ENCODE results near the gene CPT1C.
"Not testable (repeated sequence)": the region's sequence is repeated elsewhere in the genome, so short reads cannot be mapped to it uniquely, and the experiment has no call there.

The CPT1C gene

DNA sequence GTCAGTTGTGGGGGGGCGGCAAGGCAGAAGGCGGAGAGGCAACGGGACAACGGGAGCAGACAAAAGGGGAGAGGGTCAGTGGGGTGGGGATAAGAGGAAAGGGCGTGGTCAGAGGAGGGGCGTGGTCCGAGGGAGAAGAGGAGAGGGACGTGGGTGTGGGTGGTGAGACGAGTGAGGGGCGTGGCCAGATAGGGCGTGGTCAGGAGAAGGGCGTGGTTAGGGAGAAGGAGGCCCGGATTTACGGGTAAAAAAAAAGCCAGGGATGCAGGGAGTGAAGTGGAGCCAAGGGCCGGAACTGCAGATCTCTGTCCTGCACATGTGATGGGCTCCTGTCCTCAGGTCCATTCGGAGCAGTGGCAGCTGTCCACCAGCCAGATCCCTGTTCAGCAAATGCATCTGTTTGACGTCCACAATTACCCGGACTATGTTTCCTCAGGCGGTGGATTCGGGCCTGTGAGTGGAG lies 21.5 kb downstream of the CPT1C start:
- no peak for DNase-seq

DNA sequence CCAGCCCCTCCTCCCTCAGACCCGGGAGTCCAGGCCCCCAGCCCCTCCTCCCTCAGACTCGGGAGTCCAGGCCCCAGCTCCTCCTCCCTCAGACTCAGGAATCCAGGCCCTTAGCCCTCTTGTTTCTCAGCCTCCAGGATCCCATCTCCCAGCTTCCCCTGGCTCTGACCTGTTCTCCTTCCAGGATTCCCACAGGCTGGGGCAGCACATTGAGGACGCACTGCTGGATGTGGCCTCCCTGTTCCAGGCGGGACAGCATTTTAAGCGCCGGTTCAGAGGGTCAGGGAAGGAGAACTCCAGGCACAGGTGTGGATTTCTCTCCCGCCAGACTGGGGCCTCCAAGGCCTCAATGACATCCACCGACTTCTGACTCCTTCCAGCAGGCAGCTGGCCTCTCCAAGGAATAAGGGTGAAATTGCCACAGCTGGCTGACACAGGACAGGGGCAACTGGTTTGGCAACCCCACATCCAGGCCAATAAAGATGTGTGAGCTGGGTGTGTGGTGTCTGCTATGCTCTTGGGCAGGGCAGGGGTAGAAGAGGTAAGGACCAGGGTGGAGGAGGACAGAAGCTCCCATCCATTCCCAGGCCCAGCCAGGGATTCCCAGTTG lies 22.4 kb downstream of the CPT1C start:
- no peak for DNase-seq

DNA sequence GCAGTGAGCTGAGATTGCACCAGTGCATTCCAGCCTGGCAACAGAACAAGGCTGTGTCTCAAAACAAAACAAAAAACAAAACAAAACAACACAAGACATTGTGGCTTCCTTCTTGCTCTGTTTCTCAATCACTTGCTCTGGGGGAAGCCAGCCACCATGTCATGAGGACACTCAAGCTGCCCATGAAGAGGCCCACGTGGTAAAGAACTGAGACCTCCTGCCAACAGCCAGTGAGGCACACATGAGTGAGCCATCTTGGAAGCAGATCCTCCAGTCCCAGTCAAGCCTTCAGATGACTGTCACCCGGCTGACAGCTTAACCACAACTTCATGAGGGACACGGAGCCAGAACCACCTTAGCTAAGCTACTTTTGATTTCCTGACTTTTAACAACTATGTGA lies 25.2 kb downstream of the CPT1C start:
- no peak for DNase-seq

DNA sequence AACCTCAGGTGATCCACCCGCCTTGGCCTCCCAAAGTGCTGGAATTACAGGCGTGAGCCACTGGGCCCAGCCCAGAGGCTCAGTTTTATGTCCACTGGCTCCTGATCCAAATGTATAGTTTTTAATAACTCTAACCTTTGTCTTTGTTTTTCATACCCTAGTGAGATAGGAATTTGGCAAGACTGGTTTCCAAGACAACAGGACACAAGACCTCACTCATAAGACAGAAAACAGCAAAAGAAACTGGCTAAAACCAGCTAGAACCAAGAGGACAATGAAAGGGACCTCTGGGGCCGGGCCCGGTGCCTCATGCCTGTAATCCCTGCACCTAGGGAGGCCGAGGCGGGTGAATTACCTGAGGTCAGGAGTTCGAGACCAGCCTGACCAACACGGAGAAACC lies 27.6 kb downstream of the CPT1C start:
- no peak for DNase-seq

DNA sequence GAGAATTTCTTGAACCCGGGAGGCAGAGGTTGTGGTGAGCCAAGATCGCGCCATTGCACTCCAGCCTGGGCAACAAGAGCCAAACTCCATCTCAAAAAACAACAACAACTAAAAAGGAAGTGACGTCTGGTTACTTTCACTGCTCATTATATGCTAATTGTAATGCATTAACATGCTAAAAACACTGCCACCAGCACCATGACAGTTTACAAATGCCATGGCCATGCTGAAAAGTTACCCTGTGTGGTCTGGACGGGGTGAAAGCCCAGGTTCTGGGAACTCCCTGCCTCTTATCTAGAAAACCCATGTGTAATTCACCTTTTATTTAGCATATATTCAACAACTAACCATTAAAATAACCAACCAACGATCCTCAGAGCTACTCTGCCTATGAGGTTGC lies 28.1 kb downstream of the CPT1C start:
- no peak for DNase-seq

DNA sequence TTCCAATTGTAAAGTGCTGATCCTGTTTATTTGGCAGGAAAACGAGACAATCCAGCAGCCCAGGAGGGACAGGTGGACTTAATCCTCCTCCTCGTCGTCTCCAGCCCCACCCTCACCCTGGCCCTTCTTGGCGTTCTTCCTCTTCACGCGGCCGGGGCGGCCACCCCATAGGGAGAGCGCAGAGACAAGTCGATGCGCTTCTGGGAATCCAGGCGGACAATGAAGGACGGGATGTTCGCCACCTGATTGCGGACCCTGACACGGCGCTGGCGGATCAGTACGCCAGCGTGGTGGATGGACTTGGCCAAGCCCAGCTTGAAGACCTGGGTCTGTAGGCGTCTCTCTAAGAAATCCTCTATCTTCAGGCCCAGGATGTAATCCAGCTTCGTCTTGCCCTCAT lies 28.5 kb downstream of the CPT1C start:
- not testable (repeated sequence) for DNase-seq

DNA sequence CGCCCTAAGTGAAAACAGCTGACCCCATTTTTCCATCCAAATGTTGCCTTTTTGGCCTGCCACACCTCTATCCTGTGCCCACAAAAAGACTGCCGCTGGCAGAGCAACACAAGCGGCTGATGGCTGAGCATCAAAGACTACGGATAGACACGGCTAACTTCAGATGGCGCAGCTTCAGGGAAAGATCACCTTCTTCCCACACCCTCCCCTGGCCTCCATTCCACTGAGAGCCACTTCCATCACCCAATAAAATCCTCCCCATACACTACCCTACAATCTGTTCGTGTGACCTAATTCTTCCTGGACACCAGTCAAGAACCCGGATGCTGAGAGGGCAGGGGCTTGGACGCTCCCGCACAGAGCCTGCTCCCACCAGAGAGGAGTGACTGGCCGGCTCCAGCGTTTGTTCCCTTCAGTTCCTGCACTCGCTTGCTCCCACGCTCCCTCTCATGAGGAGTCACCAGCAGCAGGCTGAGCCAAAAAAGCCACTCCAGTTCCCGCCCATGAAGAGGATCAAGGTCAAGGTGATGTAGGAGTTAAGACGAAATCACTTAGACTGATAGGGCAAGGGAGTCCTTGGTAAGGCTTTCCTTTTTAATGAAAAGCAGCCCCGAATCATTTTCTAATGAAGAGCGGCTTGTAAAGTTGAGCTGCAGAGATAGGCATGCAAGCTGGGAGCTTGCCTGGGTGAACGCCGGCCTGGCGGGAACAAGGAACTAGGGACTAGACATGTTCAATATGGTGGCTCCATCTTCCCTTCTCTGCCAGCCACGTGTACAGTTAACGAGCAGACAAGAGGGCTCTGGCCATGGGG lies 36.5 kb downstream of the CPT1C start:
- DNase-seq = no peak

DNA sequence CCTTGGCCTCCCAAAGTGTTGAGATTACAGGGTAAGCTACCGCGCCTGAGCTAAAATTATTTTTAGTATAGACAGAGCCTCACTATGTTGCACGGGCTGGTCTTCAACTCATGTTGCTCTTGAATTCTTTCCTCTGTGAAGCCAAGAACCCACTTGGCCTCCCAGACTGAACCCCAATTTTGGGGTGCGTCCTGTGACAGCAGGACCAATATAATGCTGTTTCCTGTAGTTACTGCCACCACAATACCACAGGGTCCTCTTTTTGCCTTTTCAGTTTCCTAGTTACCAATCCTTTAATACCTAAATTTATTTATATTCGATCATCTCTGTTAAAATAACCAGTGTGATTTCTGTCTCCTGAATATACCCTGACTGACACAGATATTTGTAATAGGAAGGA lies 39.2 kb downstream of the CPT1C start:
- no peak for DNase-seq

DNA sequence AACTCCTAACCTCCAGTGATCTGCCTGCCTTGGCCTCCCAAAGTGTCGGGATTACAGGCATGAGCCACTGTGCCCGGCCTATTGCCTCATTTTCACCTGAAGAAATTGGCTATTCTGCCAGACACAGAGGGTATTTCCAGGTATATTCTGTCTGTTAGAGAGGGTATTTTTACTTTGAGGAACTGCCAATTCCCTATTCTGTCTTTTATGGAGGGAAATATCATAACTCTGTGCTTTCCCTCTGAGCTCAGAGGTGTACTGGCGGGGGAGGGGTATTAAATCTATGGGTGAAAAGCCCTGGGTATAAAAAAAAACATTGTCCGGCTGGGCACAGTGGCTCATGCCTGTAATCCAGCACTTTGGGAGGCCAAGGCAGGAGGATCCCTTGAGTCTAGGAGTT lies 47.4 kb downstream of the CPT1C start:
- no peak for DNase-seq

DNA sequence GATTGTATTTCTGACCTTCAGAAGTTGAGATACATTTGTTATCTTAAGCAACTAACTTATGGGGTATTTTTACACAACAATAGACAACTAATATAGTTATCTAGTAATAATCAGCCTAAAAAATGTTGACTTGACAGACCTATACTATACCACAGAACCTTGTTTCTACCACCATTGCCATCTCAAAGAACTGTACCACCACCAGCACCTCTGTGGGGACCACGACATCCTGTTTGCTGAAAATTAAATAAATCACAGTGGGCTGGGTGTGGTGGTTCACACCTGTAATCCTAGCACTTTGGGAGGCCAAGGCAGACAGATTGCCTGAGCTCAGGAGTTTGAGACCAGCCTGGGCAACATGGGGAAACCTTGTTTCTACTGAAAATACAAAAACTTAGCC lies 48.2 kb downstream of the CPT1C start:
- no peak for DNase-seq

DNA sequence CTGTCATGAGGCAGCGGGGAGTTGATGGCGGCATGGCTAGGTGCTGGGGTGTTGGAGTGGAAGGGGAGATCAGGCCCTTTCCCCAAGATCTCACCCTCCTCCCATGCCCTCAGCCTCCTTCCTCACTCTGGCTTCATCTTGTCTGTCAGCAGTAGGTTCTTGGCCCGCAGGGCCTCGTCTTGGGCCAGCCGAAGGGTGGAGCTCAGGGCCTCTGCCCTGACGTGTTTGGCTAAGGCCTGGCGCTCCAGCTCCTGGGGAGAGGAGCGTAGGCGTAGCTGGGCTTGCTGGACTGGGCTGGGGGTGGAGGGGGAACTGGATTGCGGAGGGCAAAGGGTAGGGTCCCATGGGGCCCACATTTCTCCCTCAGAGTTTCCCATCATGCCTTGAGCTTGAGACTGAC lies 49.0 kb downstream of the CPT1C start:
- no peak for DNase-seq

DNA sequence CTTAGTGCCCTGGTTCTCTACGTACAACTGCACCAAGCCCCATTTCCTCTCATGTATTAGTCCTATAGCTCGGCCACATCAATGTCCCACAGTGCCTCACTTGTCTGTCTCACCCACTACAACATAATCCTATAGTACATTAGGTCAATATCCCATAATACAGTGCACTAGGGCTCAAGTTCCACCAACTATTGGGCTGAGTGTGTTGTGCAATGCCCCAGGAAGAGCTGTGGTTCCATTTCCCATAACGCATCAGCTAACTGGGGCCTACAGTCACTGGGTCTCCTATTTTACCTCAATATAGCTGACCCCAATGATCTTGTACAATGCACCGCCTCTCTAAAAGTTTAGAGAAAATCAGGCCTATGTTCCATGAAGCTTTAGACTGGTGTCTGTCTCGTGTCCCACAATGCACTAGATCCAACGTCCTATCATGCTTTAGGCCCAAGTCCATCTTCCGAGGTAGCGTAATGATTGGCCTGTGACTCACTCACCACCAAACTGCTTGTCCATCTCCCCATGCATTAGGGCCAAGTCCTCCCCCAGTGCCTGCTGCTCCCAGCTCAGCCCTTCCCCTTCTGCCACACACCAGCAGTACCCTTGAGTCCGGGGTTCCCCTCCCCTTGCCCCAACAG lies 50.4 kb downstream of the CPT1C start:
- DNase-seq = no peak

DNA sequence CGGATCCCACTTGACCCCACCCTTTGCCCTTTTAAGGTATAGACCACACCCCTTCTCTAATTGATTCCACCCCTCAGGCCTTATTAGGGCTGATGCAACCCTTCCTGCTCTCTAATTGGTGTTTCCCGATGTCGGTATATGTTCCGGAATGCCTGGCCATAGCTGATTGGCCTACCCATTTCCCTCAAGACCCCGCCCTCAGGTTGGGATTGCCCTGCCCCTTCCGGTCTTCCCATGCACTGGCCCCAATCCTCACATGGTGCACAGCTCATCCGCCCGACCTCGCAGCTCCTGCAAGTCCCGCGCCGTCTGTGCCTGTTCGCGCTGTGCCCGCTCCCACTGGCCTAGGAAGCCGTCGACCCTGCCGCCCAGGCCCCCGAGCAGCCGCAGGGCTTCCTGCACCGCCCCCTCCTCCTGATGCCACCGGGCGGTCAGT lies 54.0 kb downstream of the CPT1C start:
- DNase-seq = no peak

DNA sequence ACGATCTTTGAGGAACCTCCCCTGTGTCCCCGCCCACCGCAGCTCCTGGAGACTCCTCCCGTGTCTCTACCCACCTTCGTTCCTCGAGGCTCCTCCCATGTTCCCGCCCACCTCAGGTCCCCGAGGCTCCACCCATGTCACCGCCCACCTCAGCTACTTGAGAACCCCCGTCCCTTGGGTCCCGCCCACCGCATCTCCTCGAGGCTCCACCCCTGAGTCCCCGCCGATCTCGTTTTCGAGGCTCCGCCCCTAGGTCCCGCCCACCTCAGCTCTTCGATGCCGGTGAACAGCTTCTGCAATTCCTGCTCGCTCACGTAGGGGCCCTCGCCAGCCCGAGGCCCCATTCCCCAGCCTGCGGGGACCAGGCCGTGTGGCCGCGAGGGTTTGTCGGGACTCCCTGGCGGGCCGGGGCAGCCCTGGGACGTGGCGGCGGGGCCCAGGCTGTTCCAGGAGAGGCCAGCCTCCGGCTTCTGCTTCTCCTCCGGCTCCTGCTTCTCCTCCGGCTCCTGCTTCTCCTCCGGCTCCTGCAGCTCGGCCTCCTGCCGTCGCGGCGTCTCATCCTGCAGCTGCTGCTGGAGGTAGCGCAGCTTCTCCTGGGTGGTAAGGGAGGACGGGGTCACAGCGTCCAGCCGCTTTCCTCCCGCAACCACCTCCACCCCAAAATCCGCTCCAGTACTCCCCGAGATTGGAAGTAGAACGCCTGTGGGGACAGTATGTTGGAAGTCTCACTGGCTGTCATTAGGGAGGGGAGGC lies 55.5 kb downstream of the CPT1C start:
- no peak for DNase-seq

DNA sequence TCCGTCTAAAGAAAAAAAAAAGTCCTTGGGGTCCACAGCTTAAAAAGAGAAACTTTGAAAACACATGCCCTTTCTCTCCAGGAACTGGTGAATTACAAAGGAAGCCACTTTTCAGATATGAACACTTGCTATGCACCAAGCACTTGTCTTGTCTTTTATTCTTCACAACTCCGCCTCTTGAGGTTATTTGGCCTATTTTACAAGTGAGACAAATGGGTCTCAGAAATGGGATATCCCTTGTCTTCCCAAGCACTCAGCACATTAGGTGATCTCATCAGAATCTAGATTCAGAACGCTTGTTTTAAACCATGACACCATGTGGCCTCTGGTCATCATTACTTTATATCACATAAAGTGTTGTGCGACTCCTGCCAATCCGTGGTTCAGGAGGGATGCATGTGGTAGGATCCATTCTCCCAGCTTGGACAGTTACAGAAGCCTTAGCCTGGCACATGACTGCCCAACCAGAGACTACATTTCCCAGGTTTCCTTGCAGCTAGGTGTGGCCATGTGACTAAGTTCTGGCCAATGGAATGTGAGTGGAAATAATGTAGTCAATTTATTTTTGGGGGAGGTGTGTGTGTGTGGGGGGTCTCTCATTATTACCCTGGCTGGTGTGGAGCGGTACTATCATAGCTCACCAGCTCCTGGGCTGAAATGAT lies 58.3 kb downstream of the CPT1C start:
- DNase-seq = no peak

DNA sequence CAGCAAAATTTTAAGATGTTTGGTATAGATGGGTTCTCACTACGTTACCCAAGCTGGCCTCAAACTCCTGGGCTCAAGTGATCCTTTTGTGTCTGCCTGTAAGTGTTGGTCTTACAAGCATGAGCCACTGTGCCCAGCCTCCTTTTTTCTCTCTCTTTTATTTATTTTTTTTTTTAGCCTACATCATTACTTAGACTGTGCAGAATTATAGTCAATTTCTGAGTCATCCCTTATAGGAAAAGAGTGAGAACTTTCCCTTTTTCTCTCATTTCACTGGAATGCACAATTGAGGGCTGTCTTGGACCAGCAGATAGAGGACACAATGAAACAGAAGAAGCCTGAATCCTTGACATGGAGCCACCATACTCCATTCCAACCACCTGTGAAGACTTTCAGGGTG lies 58.9 kb downstream of the CPT1C start:
- DNase-seq = no peak

DNA sequence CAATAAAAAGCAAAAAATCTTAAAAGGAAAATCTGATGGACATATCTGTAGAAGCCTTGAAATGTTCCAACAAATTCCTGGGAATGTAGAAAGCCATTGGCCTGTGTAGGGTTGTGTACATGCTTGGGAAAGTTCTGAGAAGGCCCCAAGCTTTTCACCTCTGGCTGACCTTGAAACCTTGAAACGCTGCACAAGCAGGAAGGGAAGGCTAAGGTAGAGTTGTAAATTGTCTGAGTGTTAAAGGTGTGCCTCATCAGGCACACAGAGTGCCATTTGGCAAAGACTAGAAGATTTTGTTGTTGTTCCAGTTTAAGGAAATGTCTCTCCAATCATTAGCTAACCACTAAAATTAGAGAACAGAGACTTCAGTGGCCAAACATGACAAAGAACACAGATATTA lies 61.8 kb downstream of the CPT1C start:
- no peak for DNase-seq

DNA sequence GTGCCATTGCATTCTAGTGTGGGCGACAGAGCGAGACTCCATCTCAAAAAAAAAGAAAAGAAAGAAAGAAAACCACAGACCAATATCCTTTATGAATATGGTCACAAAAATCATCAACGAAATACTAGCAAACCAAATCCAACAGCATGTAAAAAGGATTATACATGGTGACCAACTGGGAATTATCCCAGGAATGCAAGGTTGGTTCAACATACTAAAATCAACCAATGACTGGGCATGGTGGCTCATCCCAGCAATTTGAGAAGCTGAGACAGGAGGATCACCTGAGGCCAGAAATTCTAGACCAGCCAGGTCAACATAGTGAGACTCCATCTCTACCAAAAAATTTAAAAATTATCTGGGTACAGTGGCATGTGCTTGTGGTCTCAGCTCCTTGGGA lies 65.0 kb downstream of the CPT1C start:
- no peak for DNase-seq

DNA sequence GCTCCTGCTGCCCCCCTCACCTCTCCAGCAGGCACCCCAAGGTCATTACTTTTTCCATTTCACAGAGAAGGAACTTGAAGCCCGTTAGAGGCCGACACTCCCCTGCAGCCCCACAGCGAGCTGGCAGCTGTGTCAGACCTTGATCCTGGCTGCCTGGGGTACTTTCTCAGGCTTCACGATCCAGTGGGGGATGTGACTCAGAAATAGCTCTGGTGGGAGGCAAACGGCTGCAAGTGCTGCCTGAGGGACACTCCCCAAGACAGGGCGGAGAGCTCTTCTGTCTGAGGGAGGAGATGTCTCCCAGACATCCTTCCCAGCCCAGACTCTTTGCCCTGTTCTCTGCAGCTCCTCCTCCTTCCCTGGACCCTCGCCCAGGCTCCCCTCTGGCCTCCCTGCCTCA lies 67.4 kb downstream of the CPT1C start:
- DNase-seq = no peak

DNA sequence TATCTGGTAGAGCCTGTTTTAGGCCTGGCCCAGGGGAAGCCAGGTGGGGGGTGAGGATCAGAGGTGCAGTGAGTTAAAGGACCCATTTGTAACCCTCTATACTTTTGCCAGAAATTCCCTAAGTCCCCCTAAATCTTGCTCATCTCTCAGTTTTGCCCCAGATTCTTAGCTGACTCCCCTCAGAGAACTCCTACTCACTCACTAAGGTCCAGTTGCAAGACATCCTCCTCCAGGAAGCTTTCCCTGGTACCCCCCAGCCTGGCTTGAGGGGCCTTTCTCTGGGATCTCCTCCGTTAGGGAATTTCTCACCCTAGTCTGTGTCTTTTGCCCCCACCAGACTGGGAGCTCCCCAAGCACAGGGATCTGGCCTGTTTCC lies 70.3 kb downstream of the CPT1C start:
- no peak for DNase-seq

DNA sequence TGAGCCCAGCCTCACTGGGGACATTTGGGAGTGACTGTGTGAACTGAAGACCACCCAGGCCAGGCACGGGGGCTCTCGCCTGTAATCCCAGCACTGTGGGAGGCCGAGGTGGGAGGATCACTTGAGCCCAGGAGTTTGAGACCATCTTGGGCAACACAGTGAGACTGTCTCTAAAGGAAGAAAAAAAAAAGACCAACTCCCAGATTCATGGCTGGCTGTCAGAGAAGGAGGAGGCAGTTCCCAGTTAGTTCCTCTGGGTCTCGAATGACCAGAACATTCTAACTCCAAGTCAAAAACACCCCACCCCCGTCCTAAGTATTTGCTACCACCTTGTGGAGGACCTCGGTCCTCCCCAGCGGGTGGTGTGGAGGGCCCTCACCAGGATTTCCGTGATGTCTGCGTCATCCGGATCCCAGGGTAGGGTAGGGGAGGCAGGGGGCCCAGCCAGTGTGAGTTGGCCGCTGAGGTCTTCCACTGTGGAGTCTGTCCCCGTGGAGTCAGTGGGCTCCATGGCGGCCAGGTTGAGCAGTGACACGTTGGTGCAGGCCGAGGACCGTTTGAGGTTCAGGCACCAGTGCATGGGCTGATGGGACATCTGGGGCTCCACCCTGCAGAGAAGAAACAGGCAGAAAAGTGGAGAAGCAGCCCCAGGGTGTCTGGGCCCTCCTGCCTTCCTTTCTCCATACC lies 70.9 kb downstream of the CPT1C start:
- no peak for DNase-seq

DNA sequence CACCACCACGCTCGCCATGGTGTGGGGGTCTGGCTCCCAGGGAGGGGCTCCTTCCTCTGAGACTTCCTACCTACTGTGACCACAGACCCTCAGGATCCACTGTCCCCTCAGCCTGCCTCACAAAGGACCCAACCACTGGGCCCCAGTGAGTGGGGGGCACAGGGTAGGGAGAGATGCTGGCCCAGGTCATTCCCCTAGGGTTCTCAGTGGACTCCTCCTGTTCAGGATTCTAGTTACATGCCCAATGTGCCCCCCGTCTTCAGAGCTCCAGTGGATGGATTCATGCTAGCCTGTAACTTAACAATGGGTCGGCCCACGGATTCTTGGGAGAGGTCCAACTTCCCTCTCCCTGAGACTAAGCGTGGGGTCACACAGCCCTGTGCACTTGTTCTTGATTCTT lies 72.3 kb downstream of the CPT1C start, which contains the start of gene TSKS:
TSKS (minus strand) TSS at position 77 of the 400 bp plus-strand sequence; CDS start at position 18, 59 bp downstream.
- no peak for DNase-seq

Measured in NCI-H1436 treated with DMSO at 0.1 percent for 48 hours (cell line).